Fibroblast of lung (primary cell): ENCODE data around the gene BCKDK. TPM values are rescaled to one million over a fixed set of nuclear protein-coding genes. Genes with fewer than 3 reads are reported as not detected.

Experiments used
- DNase-seq, 2 donors: peaks; one replicate each; pipeline versions ENCODE4 v3.0.0 to v3.0.0-alpha.2; 2010; ENCODE audit warnings: low read depth in 2 of 2
- H2AFZ ChIP-seq: 2 replicates; pipeline ENCODE4 v1.5.1; 2012; ENCODE audit warnings: low read length, control low read depth, inconsistent platforms
- H3K27ac ChIP-seq: 2 replicates; pipeline ENCODE4 v1.5.1; 2011; ENCODE audit warnings: low read length, control low read depth; ENCODE audit not compliant: insufficient read depth
- H3K27me3 ChIP-seq: 2 replicates; pipeline ENCODE4 v1.5.1; 2011; ENCODE audit warnings: mild to moderate bottlenecking, low read length; ENCODE audit not compliant: control insufficient read depth, insufficient read depth
- H3K36me3 ChIP-seq: 2 replicates; pipeline ENCODE4 v1.5.1; 2011; ENCODE audit warnings: low read length; ENCODE audit not compliant: control insufficient read depth, insufficient read depth
- H3K4me1 ChIP-seq: 2 replicates; pipeline ENCODE4 v1.5.1; 2011; ENCODE audit warnings: low read length; ENCODE audit not compliant: control insufficient read depth, insufficient read depth; ENCODE audit errors: extremely low read depth
- H3K4me2 ChIP-seq: 2 replicates; pipeline ENCODE4 v1.5.1; 2011; ENCODE audit warnings: low read length, control low read depth; ENCODE audit not compliant: insufficient read depth; ENCODE audit errors: extremely low read depth
- H3K4me3 ChIP-seq, 4 experiments: fragments of 200-600 bp in 1 of 4; sonication (generic) in 1 of 4; replicated peaks in 1 of 4; 2 replicates each; pipeline ENCODE4 v1.5.1; 2011 to 2016; ENCODE audit warnings: low read length in 4 of 4, low read depth in 3 of 4, mild to moderate bottlenecking in 3 of 4, control low read depth in 2 of 4, inconsistent platforms in 1 of 4, mixed read lengths in 1 of 4; ENCODE audit not compliant: insufficient read depth in 1 of 4; ENCODE audit errors: control extremely low read depth in 1 of 4
- H3K79me2 ChIP-seq: 2 replicates; pipeline ENCODE4 v1.5.1; 2012; ENCODE audit warnings: mild to moderate bottlenecking, low read length, inconsistent platforms; ENCODE audit not compliant: control insufficient read depth, insufficient read depth
- H3K9ac ChIP-seq: 2 replicates; pipeline ENCODE4 v1.5.1; 2011; ENCODE audit warnings: mild to moderate bottlenecking, low read length, control low read depth; ENCODE audit not compliant: insufficient read depth
- H3K9me3 ChIP-seq: 2 replicates; pipeline ENCODE4 v1.5.1; 2012; ENCODE audit warnings: low read depth, low read length; ENCODE audit not compliant: control insufficient read depth, insufficient read depth
- H4K20me1 ChIP-seq: 2 replicates; pipeline ENCODE4 v1.5.1; 2011; ENCODE audit warnings: low read length; ENCODE audit not compliant: control insufficient read depth, insufficient read depth; ENCODE audit errors: extremely low read depth
- EZH2 ChIP-seq: IDR thresholded peaks from 2 replicates; pipeline ENCODE4 v1.5.1; 2012; ENCODE audit warnings: low read length, control low read depth, mild to moderate bottlenecking; ENCODE audit errors: missing control alignments
- polyA plus RNA-seq, 2 donors: library from polyadenylated mRNA; depleted of rRNA in 1 of 2; stranded (reverse) in 1 of 2; unstranded in 1 of 2; fragments of >200 nt; gene quantifications; 2 replicates each; pipeline ENCODE4 v1.2.1, GENCODE V29; 2011 to 2012; ENCODE audit warnings: missing spikeins in 1 of 2
- total RNA-seq: library from RNA; depleted of rRNA; stranded (reverse); fragments of >200 nt; gene quantifications from 2 replicates; pipeline ENCODE4 v1.2.1, GENCODE V29; 2014
- TF ChIP-seq, protein P1 (sequence below), 2 donors: IDR thresholded peaks in 1 of 2; conservative IDR thresholded peaks in 1 of 2; 1 replicate in 1 of 2; 2 replicates in 1 of 2; pipeline ENCODE4 v1.5.1; 2011 to 2012; ENCODE audit warnings: low read length in 2 of 2, control low read depth in 1 of 2, inconsistent platforms in 1 of 2, low read depth in 1 of 2, mild to moderate bottlenecking in 1 of 2

BCKDK gene
- total and polyA plus RNA-seq, 2 donors (not counting 1 experiment from before 2014, with no cell fraction given) = 18.5 to 34.8 TPM

DNA sequence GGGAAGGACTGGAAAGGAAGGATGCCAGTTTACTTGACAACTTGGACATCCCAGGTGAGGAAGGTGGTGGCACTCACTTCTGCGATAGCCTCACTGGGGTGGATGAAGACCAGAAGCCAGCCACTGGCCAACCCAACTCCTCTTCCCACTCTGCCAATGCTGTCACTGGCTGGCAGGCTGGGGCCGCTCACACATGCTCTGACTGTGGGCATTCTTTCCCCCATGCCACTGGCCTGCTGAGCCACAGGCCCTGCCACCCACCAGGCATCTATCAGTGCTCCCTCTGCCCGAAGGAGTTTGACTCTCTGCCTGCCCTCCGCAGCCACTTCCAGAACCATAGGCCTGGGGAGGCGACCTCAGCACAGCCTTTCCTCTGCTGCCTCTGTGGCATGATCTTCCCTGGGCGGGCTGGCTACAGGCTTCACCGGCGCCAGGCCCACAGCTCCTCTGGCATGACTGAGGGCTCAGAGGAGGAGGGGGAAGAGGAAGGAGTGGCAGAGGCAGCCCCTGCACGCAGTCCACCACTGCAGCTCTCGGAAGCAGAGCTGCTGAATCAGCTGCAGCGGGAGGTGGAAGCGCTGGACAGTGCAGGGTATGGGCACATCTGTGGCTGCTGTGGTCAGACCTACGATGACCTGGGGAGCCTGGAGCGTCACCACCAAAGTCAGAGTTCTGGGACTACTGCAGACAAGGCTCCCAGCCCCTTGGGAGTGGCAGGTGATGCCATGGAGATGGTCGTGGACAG is 29.4 kb upstream of the BCKDK start:
- Histone ChIP-seq H3K4me1 (no peaks in the 10 kb centered on the region), H3K9ac (no peak overlapping the region), H4K20me1 (no peaks in the 10 kb centered on the region), H3K9me3 (no peaks in the 10 kb centered on the region), H2AFZ (no peak overlapping the region), H3K79me2 (peaks cover 42% of the 10 kb centered on the region), H3K27ac (no peak overlapping the region), H3K4me3 (no peak overlapping the region), H3K36me3 (peaks cover 36% of the 10 kb centered on the region), H3K4me2 (no peak overlapping the region), H3K27me3 (no peaks in the 10 kb centered on the region)
- no peak for DNase-seq
- TF ChIP-seq EZH2 = no peak

DNA sequence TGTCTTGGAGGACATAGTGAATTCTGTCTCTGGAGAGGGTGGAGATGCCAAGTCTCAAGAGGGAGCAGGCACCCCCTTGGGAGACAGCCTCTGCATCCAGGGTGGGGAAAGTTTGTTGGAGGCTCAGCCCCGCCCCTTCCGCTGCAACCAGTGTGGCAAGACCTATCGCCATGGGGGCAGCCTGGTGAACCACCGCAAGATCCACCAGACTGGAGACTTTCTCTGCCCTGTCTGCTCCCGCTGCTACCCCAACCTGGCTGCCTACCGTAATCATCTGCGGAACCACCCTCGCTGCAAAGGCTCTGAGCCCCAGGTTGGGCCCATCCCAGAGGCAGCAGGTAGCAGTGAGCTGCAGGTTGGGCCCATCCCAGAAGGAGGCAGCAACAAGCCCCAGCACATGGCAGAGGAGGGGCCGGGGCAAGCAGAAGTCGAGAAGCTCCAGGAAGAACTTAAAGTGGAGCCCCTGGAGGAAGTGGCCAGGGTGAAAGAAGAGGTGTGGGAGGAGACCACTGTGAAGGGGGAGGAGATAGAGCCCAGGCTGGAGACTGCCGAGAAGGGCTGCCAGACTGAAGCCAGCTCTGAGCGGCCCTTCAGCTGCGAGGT is 28.7 kb upstream of the BCKDK start:
- DNase-seq = no peak
- Histone ChIP-seq H3K79me2 (peaks cover 41% of the 10 kb centered on the region), H3K27ac (no peak overlapping the region), H3K27me3 (no peaks in the 10 kb centered on the region), H4K20me1 (no peaks in the 10 kb centered on the region), H3K4me3 (no peak overlapping the region), H2AFZ (no peak overlapping the region), H3K36me3 (peaks cover 39% of the 10 kb centered on the region), H3K9me3 (no peaks in the 10 kb centered on the region), H3K4me1 (no peaks in the 10 kb centered on the region), H3K9ac (no peak overlapping the region), H3K4me2 (no peak overlapping the region)
- no peak for TF ChIP-seq EZH2
- TF ChIP-seq, protein P1, sequence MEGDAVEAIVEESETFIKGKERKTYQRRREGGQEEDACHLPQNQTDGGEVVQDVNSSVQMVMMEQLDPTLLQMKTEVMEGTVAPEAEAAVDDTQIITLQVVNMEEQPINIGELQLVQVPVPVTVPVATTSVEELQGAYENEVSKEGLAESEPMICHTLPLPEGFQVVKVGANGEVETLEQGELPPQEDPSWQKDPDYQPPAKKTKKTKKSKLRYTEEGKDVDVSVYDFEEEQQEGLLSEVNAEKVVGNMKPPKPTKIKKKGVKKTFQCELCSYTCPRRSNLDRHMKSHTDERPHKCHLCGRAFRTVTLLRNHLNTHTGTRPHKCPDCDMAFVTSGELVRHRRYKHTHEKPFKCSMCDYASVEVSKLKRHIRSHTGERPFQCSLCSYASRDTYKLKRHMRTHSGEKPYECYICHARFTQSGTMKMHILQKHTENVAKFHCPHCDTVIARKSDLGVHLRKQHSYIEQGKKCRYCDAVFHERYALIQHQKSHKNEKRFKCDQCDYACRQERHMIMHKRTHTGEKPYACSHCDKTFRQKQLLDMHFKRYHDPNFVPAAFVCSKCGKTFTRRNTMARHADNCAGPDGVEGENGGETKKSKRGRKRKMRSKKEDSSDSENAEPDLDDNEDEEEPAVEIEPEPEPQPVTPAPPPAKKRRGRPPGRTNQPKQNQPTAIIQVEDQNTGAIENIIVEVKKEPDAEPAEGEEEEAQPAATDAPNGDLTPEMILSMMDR (conservative IDR thresholded peaks at IDR 0.05 in 1 of 2, IDR thresholded peaks at IDR 0.05 in 1 of 2; ENCODE audit: low read depth in 1 of 2, low read length in 2 of 2) = no peak

DNA sequence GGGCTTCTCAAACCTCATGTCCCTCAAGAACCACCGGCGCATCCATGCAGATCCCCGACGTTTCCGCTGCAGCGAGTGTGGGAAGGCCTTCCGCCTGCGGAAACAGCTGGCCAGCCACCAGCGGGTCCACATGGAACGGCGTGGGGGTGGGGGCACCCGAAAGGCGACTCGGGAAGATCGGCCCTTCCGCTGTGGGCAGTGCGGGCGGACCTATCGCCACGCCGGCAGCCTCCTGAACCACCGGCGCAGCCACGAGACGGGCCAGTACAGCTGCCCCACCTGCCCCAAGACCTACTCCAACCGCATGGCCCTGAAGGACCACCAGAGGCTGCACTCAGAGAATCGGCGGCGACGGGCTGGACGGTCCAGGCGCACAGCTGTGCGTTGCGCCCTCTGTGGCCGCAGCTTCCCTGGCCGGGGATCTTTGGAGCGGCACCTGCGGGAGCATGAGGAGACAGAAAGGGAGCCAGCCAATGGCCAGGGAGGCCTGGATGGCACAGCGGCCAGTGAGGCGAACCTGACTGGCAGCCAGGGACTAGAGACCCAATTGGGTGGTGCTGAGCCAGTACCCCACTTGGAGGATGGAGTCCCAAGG is 28.1 kb upstream of the BCKDK start:
- Histone ChIP-seq H4K20me1 (no peaks in the 10 kb centered on the region), H2AFZ (no peak overlapping the region), H3K4me3 (no peak overlapping the region), H3K9me3 (no peaks in the 10 kb centered on the region), H3K9ac (no peak overlapping the region), H3K27ac (no peak overlapping the region), H3K79me2 (peaks cover 34% of the 10 kb centered on the region), H3K4me1 (no peaks in the 10 kb centered on the region), H3K27me3 (no peaks in the 10 kb centered on the region), H3K4me2 (no peak overlapping the region), H3K36me3 (peaks cover 43% of the 10 kb centered on the region)
- no peak for DNase-seq
- TF ChIP-seq EZH2 = no peak
- TF ChIP-seq, protein P1 (conservative IDR thresholded peaks at IDR 0.05 in 1 of 2, IDR thresholded peaks at IDR 0.05 in 1 of 2; ENCODE audit: low read depth in 1 of 2, low read length in 2 of 2) = no peak
